HFFc6 (cell line): ENCODE measurements around the gene SAXO1. TPM values are rescaled to one million over a fixed set of nuclear protein-coding genes. Genes with fewer than 3 reads are reported as not detected.
"Not testable (repeated sequence)": the region's sequence is repeated elsewhere in the genome, so short reads cannot be mapped to it uniquely, and the experiment has no call there.

Source experiments
- DNase-seq: peaks from one replicate; pipeline ENCODE4 v3.0.0-alpha.2; 2018
- H3K27ac Mint-ChIP-seq: 2 replicates; pipeline ENCODE4 v1.8.0; 2020; ENCODE audit warnings: mild to moderate bottlenecking, mixed read lengths
- H3K27me3 Mint-ChIP-seq: 2 replicates; pipeline ENCODE4 v1.8.0; 2021; ENCODE audit warnings: mild to moderate bottlenecking, moderate library complexity, mixed read lengths; ENCODE audit not compliant: insufficient read depth
- H3K36me3 Mint-ChIP-seq: 2 replicates; pipeline ENCODE4 v1.8.0; 2021; ENCODE audit warnings: low read depth, mixed read lengths
- H3K4me1 Mint-ChIP-seq: 2 replicates; pipeline ENCODE4 v1.8.0; 2020; ENCODE audit warnings: low read depth, mixed read lengths
- H3K4me3 Mint-ChIP-seq: 2 replicates; pipeline ENCODE4 v1.8.0; 2020; ENCODE audit warnings: mild to moderate bottlenecking, moderate library complexity, mixed read lengths
- H3K9me3 Mint-ChIP-seq: 2 replicates; pipeline ENCODE4 v1.8.0; 2020; ENCODE audit warnings: mild to moderate bottlenecking, mixed read lengths
- total RNA-seq, 6 experiments: library from RNA; stranded (reverse); fragmentation: NEBNext Ultra II Directional; extraction: Animal tissue kit (Norgen Biotek cat#: 25700); gene quantifications; 2 replicates in 1 of 6; 3 replicates in 5 of 6; pipeline ENCODE4 v1.2.3, GENCODE V29; 2021
- TF ChIP-seq, protein P1 (sequence below): fragments of 200-600 bp; sonication (generic); IDR thresholded peaks from 2 replicates; pipeline ENCODE4 v1.5.0; 2021; ENCODE audit warnings: antibody characterized with exemption, mild to moderate bottlenecking

SAXO1 gene
- total RNA-seq, 6 experiments from 2014 or later = not detected

DNA sequence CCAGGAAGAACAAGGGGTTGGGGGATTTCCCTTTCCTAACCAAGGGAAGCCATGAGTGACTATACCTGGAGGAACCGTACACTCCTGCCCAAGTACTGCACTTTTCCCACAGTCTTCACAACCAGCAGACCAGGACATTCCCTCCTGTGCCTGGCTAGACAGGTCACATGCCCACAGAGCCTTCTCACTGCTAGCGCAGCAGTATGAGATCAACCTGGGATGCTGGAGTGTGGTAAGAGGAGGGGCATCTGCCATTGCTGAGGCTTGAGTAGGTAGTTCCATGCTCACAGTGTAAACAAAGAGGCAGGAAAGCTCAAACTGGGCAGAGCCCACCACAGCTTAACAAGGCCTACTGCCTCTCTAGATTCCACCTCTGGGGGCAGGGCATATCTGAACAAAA lies 35.9 kb downstream of the SAXO1 start:
- Mint-ChIP-seq H3K36me3 (peaks cover 16% of the 10 kb centered on the region), H3K4me1 (no peaks in the 10 kb centered on the region), H3K9me3 (peaks cover 21% of the 10 kb centered on the region), H3K27ac (no peak overlapping the region), H3K4me3 (no peak overlapping the region), H3K27me3 (peaks cover 13% of the 10 kb centered on the region)
- DNase-seq = no peak
- TF ChIP-seq, protein P1, sequence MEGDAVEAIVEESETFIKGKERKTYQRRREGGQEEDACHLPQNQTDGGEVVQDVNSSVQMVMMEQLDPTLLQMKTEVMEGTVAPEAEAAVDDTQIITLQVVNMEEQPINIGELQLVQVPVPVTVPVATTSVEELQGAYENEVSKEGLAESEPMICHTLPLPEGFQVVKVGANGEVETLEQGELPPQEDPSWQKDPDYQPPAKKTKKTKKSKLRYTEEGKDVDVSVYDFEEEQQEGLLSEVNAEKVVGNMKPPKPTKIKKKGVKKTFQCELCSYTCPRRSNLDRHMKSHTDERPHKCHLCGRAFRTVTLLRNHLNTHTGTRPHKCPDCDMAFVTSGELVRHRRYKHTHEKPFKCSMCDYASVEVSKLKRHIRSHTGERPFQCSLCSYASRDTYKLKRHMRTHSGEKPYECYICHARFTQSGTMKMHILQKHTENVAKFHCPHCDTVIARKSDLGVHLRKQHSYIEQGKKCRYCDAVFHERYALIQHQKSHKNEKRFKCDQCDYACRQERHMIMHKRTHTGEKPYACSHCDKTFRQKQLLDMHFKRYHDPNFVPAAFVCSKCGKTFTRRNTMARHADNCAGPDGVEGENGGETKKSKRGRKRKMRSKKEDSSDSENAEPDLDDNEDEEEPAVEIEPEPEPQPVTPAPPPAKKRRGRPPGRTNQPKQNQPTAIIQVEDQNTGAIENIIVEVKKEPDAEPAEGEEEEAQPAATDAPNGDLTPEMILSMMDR = no peak

DNA sequence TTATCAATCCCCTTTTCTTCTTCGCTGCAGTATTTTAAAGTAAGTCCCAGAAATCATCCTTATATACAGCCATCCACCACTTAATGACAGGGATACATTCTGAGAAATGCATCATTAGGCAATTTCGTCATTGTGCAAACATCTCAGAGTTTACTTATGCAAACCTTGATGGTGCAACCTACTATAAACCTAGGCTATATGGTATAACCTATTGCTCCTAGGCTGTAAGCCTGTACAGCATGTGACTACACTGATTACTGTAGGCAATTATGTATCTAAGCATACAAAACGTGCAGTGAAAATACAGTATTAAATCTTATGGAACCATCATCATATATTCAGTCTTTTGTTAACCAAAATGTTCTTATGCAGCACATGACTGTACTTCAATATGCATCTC lies 36.8 kb downstream of the SAXO1 start:
- Mint-ChIP-seq H3K27ac (no peak overlapping the region), H3K9me3 (peaks cover 21% of the 10 kb centered on the region)
- TF ChIP-seq, protein P1 = no peak

DNA sequence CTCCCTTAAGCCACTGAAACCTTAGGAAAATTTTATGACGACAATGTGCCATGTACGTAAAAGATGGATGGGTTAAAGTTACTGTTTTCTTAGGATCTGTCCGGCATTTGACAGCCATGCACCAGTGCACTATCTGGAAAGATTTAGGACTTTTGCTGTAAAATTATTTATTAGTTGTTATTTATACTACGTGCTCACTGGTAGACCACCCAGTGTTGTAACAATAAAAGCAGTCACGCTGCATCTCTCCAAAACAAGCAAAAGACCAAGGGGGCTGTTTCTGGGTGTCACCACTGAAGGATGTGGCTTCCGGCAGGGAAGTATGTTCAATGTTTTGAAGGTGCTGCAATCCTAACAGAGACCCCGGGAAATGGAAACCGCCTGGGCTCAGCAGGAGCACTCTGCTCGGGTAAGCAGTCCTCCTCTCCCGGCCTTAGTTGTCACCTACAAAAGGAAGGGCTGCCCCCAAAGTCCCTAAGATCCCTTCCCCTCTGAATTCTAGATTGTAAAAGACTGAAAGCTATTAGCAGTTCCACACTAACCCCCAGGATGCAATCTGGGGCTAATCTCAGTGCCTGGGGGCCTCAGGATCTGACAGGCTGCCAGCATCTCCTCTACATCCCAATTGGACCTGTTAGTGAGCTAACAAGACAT lies 38.6 kb downstream of the SAXO1 start:
- Mint-ChIP-seq H3K36me3 (peaks cover 12% of the 10 kb centered on the region), H3K9me3 (peaks cover 12% of the 10 kb centered on the region), H3K27ac (no peak overlapping the region), H3K27me3 (peaks cover 13% of the 10 kb centered on the region), H3K4me3 (no peak overlapping the region), H3K4me1 (no peaks in the 10 kb centered on the region)
- DNase-seq = no peak
- TF ChIP-seq, protein P1 = no peak

More for the DNA sequence above, 36.8 kb downstream of the SAXO1 start:
- no peak for DNase-seq
- H3K4me3 Mint-ChIP-seq = no peak overlapping the region
- H3K27me3 Mint-ChIP-seq = peaks cover 14% of the 10 kb centered on the region
- peaks cover 16% of the 10 kb centered on the region for H3K36me3 Mint-ChIP-seq
- no peaks in the 10 kb centered on the region for H3K4me1 Mint-ChIP-seq

DNA sequence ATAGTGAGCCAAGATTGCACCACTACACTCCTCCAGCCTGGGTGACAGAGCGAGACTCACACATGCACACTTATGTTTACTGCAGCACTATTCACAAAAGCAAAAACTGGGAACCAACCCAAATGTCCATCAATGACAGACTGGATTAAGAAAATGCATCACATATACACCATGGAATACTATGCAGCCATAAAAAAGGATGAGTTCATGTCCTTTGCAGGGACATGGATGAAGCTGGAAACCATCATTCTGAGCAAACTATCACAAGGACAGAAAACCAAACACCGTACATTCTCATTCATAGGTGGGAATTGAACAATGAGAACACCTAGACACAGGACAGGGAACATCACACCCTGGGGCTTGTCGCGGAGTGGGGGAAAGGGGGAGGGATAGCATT lies 41.8 kb downstream of the SAXO1 start:
- H3K27ac Mint-ChIP-seq, H3K4me1 Mint-ChIP-seq, H3K4me3 Mint-ChIP-seq, H3K36me3 Mint-ChIP-seq, DNase-seq, H3K9me3 Mint-ChIP-seq, H3K27me3 Mint-ChIP-seq: not testable (repeated sequence)

DNA sequence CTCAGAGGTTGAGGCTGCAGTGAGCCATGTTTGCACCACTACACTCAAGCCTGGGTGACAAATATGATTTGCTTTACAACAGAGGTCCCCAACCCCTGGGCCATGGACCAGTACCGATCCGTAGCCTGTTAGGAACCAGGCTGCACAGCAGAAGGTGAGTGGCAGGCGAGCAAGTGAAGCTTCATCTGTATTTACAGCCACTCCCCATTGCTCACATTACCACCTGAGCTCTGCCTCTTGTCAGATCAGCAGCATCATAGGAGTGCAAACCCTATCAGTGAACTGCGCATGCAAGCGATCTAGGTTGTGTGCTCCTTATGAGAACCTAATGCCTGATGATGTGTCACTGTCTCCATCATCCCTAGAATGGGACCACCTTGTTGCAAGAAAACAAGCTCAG lies 42.5 kb downstream of the SAXO1 start:
- Mint-ChIP-seq H3K36me3 (no peaks in the 10 kb centered on the region), H3K27me3 (peaks cover 7% of the 10 kb centered on the region; the same call in 1 of the 2 replicates), H3K27ac (no peak overlapping the region), H3K4me1 (peaks cover 8% of the 10 kb centered on the region; the same call in 1 of the 2 replicates), H3K9me3 (no peaks in the 10 kb centered on the region), H3K4me3 (no peak overlapping the region)
- TF ChIP-seq, protein P1 = no peak
- DNase-seq = no peak

DNA sequence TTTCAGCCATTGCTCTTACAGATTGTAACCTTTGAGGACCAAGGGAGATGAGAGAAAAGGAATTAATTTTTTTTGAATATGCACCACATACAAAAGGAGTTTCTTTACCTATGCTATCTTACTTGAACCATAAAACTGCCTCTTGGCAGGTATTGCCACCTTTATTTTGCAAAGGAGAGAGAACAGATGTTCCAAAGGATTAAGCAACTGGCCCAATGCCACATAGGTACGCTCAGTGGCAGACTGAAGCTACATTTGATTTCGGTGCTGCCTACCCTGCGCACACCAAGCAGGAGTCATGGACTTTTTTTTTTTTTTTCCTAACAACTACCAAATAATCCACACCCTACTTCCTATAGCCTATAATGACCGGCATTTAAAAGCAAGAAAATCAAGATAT lies 43.1 kb downstream of the SAXO1 start:
- H3K4me3 Mint-ChIP-seq = no peak overlapping the region
- peaks cover 9% of the 10 kb centered on the region; the same call in 1 of the 2 replicates for H3K4me1 Mint-ChIP-seq
- peaks cover 7% of the 10 kb centered on the region; the same call in 1 of the 2 replicates for H3K27me3 Mint-ChIP-seq
- H3K9me3 Mint-ChIP-seq = no peaks in the 10 kb centered on the region
- no peak for DNase-seq
- no peaks in the 10 kb centered on the region for H3K36me3 Mint-ChIP-seq
- H3K27ac Mint-ChIP-seq = no peak overlapping the region
- TF ChIP-seq, protein P1 = no peak
